ENCODE data around the gene TMEM63C.
"Not testable (repeated sequence)": the region's sequence is repeated elsewhere in the genome, so short reads cannot be mapped to it uniquely, and the experiment has no call there.

Gene TMEM63C

GRCh38 chr14:77260199-77260598 lies 78.6 kb downstream of the TMEM63C start:
- no peak for DNase-seq

- DNase-seq = no peak
Measured at GRCh38 chr14:77260631-77261030, 79.0 kb downstream of the TMEM63C start.

GRCh38 chr14:77264466-77265186 lies 83.0 kb downstream of the TMEM63C start:
- DNase-seq = no peak

- no peak for DNase-seq
Measured at GRCh38 chr14:77265187-77265515, 83.6 kb downstream of the TMEM63C start.

GRCh38 chr14:77265561-77266335 lies 84.2 kb downstream of the TMEM63C start:
- no peak for DNase-seq

GRCh38 chr14:77266336-77266735 lies 84.7 kb downstream of the TMEM63C start:
- no peak for DNase-seq

- no peak for DNase-seq
Measured at GRCh38 chr14:77267937-77268699, 86.5 kb downstream of the TMEM63C start.

- no peak for DNase-seq
Measured at GRCh38 chr14:77268989-77269600, 87.5 kb downstream of the TMEM63C start.

GRCh38 chr14:77270361-77271112 lies 88.9 kb downstream of the TMEM63C start:
- DNase-seq = no peak

GRCh38 chr14:77271113-77271710 lies 89.6 kb downstream of the TMEM63C start, which contains the start of gene NGB:
TSS of gene NGB (minus strand) at chr14:77271206. CDS start at chr14:77270937, 269 bp downstream.
- no peak for DNase-seq

- no peak for DNase-seq
Measured at GRCh38 chr14:77272261-77272660, 90.7 kb downstream of the TMEM63C start.

GRCh38 chr14:77273796-77274195 lies 92.2 kb downstream of the TMEM63C start:
- no peak for DNase-seq

- no peak for DNase-seq
Measured at GRCh38 chr14:77275041-77275580, 93.5 kb downstream of the TMEM63C start.

- no peak for DNase-seq
Measured at GRCh38 chr14:77275601-77276017, 94.0 kb downstream of the TMEM63C start.

- no peak for DNase-seq
Measured at GRCh38 chr14:77276295-77276935, 94.8 kb downstream of the TMEM63C start.

GRCh38 chr14:77276959-77277358 lies 95.4 kb downstream of the TMEM63C start:
- DNase-seq = no peak

GRCh38 chr14:77278461-77279230 lies 97.0 kb downstream of the TMEM63C start:
- DNase-seq = no peak

- DNase-seq = no peak
Measured at GRCh38 chr14:77279719-77280118, 98.1 kb downstream of the TMEM63C start.

- not testable (repeated sequence) for DNase-seq
Measured at GRCh38 chr14:77280921-77281320, 99.3 kb downstream of the TMEM63C start.

- DNase-seq = no peak
Measured at GRCh38 chr14:77281852-77282410, 100.3 kb downstream of the TMEM63C start.

All from activated CD4-positive, alpha-beta T cell treated with anti-CD3 and anti-CD28 coated beads, Interleukin-2, amount 50 U/mL, for 1 hour (primary cell).